Smooth muscle cell (in vitro differentiated cells): ENCODE data around the gene ATRIP. TPM values are rescaled to one million over a fixed set of nuclear protein-coding genes. Genes with fewer than 3 reads are reported as not detected.

Experiments used
- DNase-seq: peaks from one replicate; lab custom pipeline; 2025; ENCODE audit not compliant: unreplicated experiment; lab: John Stamatoyannopoulos, UW
- H2AFZ ChIP-seq: fragments of 200-600 bp; sonication (generic); 2 replicates; pipeline ENCODE4 v1.6.0; 2016; ENCODE audit warnings: antibody characterized with exemption, low read depth, mild to moderate bottlenecking
- H3F3A ChIP-seq: fragments of 200-600 bp; sonication (generic); 2 replicates; pipeline ENCODE4 v1.6.0; 2017; ENCODE audit warnings: antibody characterized with exemption, low read depth
- H3K27ac ChIP-seq: fragments of 200-600 bp; sonication (generic); 2 replicates; pipeline ENCODE4 v1.5.1; 2016; ENCODE audit warnings: low read depth, mild to moderate bottlenecking
- H3K27me3 ChIP-seq: fragments of 200-600 bp; sonication (generic); 2 replicates; pipeline ENCODE4 v1.6.1; 2016; ENCODE audit warnings: low read depth, mild to moderate bottlenecking
- H3K36me3 ChIP-seq: fragments of 200-600 bp; sonication (generic); 2 replicates; pipeline ENCODE4 v1.5.1; 2016; ENCODE audit warnings: low read depth
- H3K4me1 ChIP-seq: fragments of 200-600 bp; sonication (generic); 2 replicates; pipeline ENCODE4 v1.5.1; 2016; ENCODE audit warnings: low read depth
- H3K4me2 ChIP-seq: fragments of 200-600 bp; sonication (generic); 2 replicates; pipeline ENCODE4 v1.6.0; 2016; ENCODE audit warnings: mild to moderate bottlenecking
- H3K4me3 ChIP-seq: fragments of 200-600 bp; sonication (generic); 2 replicates; pipeline ENCODE4 v1.5.1; 2016; ENCODE audit warnings: mild to moderate bottlenecking
- H3K79me2 ChIP-seq: fragments of 200-600 bp; sonication (generic); 2 replicates; pipeline ENCODE4 v1.6.0; 2016; ENCODE audit warnings: low read depth, mild to moderate bottlenecking
- H3K9ac ChIP-seq: fragments of 200-600 bp; sonication (generic); 2 replicates; pipeline ENCODE4 v1.6.0; 2016; ENCODE audit warnings: low read depth
- H3K9me3 ChIP-seq: fragments of 200-600 bp; sonication (generic); replicated peaks from 2 replicates; pipeline ENCODE4 v1.5.1; 2016; ENCODE audit warnings: low read depth
- H4K20me1 ChIP-seq: fragments of 200-600 bp; sonication (generic); 2 replicates; pipeline ENCODE4 v1.6.0; 2016; ENCODE audit warnings: low read depth
- WGBS: methylation state at CpG from one replicate; pipeline ENCODE4 v1.1.7; 2016; ENCODE audit warnings: low lambda C conversion rate; 5-methylcytosine and 5-hydroxymethylcytosine counted together
- polyA plus RNA-seq: library from polyadenylated mRNA; unstranded; fragments of >200 nt; fragmentation: Nextera tagmentation; extraction: Ambion mirVana; gene quantifications from 2 replicates; pipeline ENCODE4 v1.2.1, GENCODE V29; 2016
- total RNA-seq: library from RNA; depleted of rRNA; stranded (reverse); fragments of >200 nt; gene quantifications from 2 replicates; pipeline ENCODE4 v1.2.3, GENCODE V29; 2014
- TF ChIP-seq, protein P1 (sequence below): fragments of 200-600 bp; sonication (generic); IDR thresholded peaks from 2 replicates; pipeline ENCODE4 v1.5.1; 2017; ENCODE audit warnings: borderline replicate concordance, mild to moderate bottlenecking, antibody characterized with exemption; ENCODE audit not compliant: insufficient read depth, poor library complexity, severe bottlenecking

Gene ATRIP
- total and polyA plus RNA-seq, 2 experiments from 2014 or later: 4.0 to 7.3 TPM

DNA sequence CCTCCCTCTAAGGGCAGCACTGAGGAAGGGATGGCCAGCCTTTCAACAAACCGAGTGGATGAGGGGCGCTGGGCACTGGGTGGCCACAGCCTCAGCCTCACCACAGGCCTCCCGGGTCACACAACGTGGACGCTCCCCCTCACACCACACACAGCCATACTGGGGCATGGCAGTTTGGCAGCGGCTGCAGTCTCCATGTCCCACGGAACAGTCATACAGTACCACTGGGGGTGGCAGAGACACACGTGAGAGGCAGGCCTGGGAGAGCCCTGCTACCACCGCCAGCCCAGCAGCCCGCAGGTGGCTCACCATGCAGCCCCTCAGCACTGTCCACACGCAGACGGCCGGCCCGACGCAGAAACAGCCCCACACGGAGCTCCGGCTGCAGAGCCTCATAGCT lies 28.4 kb upstream of the ATRIP start:
- TF ChIP-seq, protein P1, sequence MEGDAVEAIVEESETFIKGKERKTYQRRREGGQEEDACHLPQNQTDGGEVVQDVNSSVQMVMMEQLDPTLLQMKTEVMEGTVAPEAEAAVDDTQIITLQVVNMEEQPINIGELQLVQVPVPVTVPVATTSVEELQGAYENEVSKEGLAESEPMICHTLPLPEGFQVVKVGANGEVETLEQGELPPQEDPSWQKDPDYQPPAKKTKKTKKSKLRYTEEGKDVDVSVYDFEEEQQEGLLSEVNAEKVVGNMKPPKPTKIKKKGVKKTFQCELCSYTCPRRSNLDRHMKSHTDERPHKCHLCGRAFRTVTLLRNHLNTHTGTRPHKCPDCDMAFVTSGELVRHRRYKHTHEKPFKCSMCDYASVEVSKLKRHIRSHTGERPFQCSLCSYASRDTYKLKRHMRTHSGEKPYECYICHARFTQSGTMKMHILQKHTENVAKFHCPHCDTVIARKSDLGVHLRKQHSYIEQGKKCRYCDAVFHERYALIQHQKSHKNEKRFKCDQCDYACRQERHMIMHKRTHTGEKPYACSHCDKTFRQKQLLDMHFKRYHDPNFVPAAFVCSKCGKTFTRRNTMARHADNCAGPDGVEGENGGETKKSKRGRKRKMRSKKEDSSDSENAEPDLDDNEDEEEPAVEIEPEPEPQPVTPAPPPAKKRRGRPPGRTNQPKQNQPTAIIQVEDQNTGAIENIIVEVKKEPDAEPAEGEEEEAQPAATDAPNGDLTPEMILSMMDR: no peak
- H3K79me2 ChIP-seq: no peaks in the 10 kb centered on the region

DNA sequence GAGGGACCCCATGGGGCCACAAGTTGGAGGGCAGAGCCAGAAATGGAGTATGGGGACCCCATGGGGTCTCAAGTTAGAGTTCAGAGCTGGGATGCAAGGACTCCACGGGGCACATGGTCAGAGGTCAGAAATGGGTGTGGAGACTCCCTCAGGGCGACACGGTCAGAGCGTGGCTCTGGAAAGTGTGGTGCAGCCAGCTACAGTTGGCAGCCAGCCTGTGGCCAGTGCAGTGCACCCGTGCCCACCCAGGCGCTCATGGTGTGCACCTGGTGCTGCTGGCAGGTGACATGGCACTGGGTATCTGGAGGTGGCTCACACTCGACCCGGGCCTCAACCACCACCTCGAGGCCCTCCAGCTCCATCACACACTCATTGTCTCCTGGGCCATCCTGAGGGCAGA lies 27.9 kb upstream of the ATRIP start:
- H3K27ac ChIP-seq: no peak overlapping the region
- no peaks in the 10 kb centered on the region for H3K9me3 ChIP-seq
- TF ChIP-seq, protein P1: no peak
- no peak overlapping the region for H2AFZ ChIP-seq
- no peak overlapping the region for H3K9ac ChIP-seq
- H3K4me1 ChIP-seq: no peaks in the 10 kb centered on the region
- H3K4me2 ChIP-seq: no peak overlapping the region
- WGBS: 98% methylated on average over 9 of the region's 9 CpGs
- DNase-seq: no peak
- no peaks in the 10 kb centered on the region for H3K36me3 ChIP-seq
- no peak overlapping the region for H3K4me3 ChIP-seq
- no peaks in the 10 kb centered on the region for H3K79me2 ChIP-seq
- no peaks in the 10 kb centered on the region for H3F3A ChIP-seq
- H4K20me1 ChIP-seq: peaks cover 42% of the 10 kb centered on the region
- H3K27me3 ChIP-seq: no peaks in the 10 kb centered on the region

More for the DNA sequence above, 28.4 kb upstream of the ATRIP start:
- 95% methylated on average over 17 of the region's 17 CpGs for WGBS
- Histone ChIP-seq H2AFZ (no peak overlapping the region), H3K9me3 (no peaks in the 10 kb centered on the region), H4K20me1 (peaks cover 37% of the 10 kb centered on the region), H3K4me2 (no peak overlapping the region), H3K4me3 (no peak overlapping the region), H3K9ac (no peak overlapping the region), H3F3A (no peaks in the 10 kb centered on the region), H3K36me3 (no peaks in the 10 kb centered on the region), H3K4me1 (no peaks in the 10 kb centered on the region), H3K27ac (no peak overlapping the region), H3K27me3 (no peaks in the 10 kb centered on the region)
- DNase-seq: no peak

DNA sequence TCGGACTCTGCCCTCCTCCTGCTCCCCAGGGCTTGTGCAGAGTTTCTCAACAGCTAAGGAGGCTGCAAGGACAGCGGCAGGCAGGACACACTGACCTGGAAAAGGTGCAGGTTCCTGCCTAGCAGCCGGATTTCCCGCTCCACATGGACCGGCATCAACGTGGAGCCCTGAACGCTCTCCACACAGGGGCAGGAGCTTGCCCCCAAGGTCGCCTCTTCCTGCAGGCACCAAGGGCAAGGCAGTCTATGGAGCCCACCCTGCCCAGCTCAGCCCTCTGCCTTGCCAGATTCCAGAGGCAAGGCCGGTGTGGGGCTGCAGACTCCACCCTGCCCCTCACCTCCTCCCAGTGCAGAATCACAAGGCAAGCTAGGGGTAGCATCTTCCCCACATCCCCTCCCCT lies 27.4 kb upstream of the ATRIP start:
- Histone ChIP-seq H3K79me2 (no peaks in the 10 kb centered on the region), H3K36me3 (no peaks in the 10 kb centered on the region), H2AFZ (no peak overlapping the region), H3F3A (no peaks in the 10 kb centered on the region), H4K20me1 (peaks cover 46% of the 10 kb centered on the region), H3K9ac (no peak overlapping the region), H3K27me3 (no peaks in the 10 kb centered on the region), H3K9me3 (no peaks in the 10 kb centered on the region), H3K4me2 (no peak overlapping the region), H3K27ac (no peak overlapping the region), H3K4me1 (no peaks in the 10 kb centered on the region), H3K4me3 (no peak overlapping the region)
- DNase-seq: no peak
- 95% methylated on average over 9 of the region's 9 CpGs for WGBS
- TF ChIP-seq, protein P1: no peak

DNA sequence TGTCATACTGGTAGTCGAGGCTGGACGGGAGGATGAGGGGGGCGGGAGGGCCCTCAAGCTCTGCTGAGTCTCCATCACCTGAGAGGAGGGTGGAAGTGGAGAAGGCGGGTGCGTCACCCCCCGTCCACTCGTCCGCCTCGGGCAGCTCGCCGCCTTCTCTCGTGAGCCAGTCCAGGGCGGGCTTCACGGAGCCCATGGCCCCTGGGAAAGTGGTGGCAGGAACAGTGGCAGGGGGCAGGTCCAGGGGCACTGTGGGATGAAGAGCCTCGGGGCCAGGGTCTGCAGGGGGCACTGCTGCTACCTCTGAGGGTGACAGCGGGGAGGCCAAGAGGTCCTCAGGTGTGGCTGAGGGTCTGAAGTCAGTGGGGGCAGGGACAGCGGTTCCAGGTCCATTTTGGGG lies 26.9 kb upstream of the ATRIP start:
- Histone ChIP-seq H3F3A (no peaks in the 10 kb centered on the region), H3K27me3 (no peaks in the 10 kb centered on the region), H3K9ac (no peak overlapping the region), H3K4me2 (no peak overlapping the region), H3K36me3 (no peaks in the 10 kb centered on the region), H4K20me1 (peaks cover 51% of the 10 kb centered on the region), H2AFZ (no peak overlapping the region), H3K79me2 (no peaks in the 10 kb centered on the region), H3K9me3 (no peaks in the 10 kb centered on the region), H3K4me1 (no peaks in the 10 kb centered on the region), H3K27ac (no peak overlapping the region), H3K4me3 (no peak overlapping the region)
- TF ChIP-seq, protein P1: no peak
- DNase-seq: no peak
- WGBS: 93% methylated on average over 17 of the region's 17 CpGs
